GM18507 (cell line): ENCODE data around the gene LNP1.
"Not testable (repeated sequence)": the region's sequence is repeated elsewhere in the genome, so short reads cannot be mapped to it uniquely, and the experiment has no call there.

ENCODE experiments used
- DNase-seq: peaks from one replicate; pipeline ENCODE4 v3.0.0; 2011; ENCODE audit warnings: low read depth; ENCODE audit not compliant: insufficient read length; ENCODE audit errors: extremely low spot score
- FAIRE-seq: peaks from 2 replicates; lab custom pipeline; 2011; peaks lifted over from hg19 to GRCh38; lab: Jason Lieb, UNC

Gene LNP1

GRCh38 chr3:100425316-100425715, 24.0 kb downstream of the LNP1 start:
- DNase-seq: no peak
- FAIRE-seq: no peak

GRCh38 chr3:100426067-100426682, 24.8 kb downstream of the LNP1 start:
- no peak for FAIRE-seq

DNA sequence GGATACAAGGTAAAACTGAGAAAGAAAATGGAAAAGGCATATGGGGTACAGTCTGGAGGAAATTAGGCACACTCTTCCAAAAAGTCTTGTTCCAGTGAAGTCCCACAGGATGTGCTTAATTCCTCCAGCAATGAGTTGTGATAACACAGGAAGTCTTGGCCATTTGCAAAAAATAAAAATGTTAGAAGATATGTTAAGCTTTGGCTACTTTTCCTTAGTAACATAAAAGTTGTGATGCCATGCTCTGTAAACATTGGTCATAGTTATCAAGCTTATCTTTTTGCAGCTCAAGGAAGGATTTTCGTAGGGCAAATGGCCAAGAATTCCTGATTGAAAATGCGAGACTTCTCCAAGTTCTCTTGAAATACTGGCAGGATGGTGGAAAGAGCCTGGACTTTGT, 26.4 kb downstream of the LNP1 start:
- FAIRE-seq: no peak
- no peak for DNase-seq

More at GRCh38 chr3:100426067-100426682, 24.8 kb downstream of the LNP1 start:
- no peak for DNase-seq

DNA sequence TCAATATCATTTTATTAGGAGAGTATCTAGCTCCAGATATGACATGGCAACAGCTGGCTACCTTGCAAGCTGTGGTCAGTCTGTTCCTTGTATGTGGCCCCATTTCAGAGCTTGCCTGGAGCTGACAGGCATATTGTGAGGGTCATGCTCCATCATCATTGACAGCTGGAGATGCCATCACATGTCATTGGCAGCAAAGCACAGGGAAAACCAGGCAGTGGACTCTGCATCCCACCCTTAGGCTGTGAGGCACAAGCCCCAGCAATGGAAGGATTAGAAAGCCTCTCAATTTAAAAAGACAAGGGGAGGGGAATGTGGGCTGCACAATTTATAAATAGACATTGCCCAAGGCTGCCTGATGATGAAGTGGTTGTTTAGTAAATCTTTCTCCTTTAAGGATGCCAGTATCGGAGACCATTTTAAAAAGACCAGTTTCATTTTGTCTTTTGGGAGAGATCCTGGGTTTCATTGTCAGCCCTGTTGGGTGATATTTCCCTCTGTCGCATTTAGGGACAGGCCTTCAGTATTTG, 27.9 kb downstream of the LNP1 start:
- DNase-seq: no peak
- no peak for FAIRE-seq

DNA sequence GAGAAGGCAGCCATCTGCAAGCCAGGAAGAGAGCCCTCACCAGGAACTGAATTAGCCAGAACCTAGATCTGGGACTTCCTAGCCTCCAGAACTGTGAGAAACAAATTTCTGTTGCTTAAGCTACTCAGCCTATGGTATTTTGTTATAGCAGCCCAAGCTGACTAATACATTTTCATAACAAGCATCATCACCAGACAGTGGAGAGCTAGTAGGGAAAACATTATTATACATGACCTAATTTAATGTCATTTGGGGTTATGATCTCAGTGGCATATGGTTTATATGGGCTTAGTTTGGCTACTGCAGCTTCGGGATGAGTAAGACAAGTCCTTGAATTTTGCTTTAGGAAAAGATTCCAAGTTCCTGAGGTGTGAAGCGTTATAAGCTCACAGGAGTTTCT, 35.6 kb downstream of the LNP1 start:
- no peak for DNase-seq
- FAIRE-seq: no peak

GRCh38 chr3:100437721-100438622, 36.6 kb downstream of the LNP1 start:
- FAIRE-seq (no peak), DNase-seq (no peak)

- no peak for DNase-seq
- no peak for FAIRE-seq
These were observed 37.3 kb downstream of the LNP1 start for GRCh38 chr3:100438623-100438974.

DNA sequence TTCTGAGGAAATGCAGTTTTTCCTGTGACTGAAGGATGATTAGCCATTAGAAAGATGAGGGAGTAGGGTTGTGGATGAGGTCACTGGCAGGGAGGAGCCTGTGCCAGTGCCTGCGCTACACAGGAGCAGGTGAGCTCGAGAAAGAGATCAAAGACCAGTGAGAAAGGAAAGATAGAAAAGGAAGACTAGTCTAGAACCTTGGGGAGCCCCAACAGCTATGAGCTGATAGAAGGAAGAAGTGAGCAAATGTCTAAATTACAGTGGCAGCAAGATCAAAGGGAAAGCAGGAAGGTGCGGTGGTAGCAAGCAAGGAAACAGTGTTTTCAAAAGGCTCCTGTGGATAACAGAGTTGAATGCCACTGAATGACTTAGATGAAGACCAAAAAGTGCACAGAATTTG, 39.6 kb downstream of the LNP1 start:
- no peak for FAIRE-seq
- no peak for DNase-seq

DNA sequence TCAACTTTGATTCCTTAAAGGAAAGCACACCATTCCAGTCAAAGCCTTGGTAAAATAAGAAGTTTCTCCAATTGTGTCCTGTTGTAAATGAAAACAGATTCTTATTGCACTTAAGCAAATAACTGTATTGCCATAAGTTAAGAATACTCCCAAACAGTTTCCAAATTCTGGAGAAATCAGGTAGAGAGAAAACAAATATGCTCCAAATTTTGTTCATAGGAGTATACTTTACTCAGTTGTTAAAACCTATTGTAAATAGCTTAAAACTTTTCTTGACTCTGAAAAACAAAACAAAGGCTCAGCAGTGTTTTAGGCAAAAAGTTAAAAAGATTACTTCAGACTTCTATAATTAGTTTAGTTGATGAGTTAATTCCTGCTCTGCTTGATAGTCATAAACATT, 42.4 kb downstream of the LNP1 start:
- FAIRE-seq (no peak), DNase-seq (no peak)

DNA sequence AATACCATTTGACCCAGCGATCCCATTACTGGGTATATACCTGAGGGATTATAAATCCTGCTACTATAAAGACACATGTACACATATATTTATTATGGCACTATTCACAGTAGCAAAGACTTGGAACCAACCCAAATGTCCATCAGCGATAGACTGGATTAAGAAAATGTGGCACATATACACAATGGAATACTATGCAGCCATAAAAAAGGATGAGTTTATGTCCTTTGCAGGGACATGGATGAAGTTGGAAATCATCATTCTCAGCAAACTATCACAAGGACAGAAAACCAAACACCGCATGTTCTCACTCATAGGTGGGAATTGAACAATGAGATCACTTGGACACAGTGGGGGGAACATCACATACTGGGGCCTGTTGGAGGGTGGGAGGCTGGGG, 45.7 kb downstream of the LNP1 start:
- FAIRE-seq: not testable (repeated sequence)

GRCh38 chr3:100448079-100448478, 46.7 kb downstream of the LNP1 start:
- DNase-seq: no peak
- FAIRE-seq: no peak

More for the DNA sequence above, 45.7 kb downstream of the LNP1 start:
- DNase-seq: not testable (repeated sequence)

DNA sequence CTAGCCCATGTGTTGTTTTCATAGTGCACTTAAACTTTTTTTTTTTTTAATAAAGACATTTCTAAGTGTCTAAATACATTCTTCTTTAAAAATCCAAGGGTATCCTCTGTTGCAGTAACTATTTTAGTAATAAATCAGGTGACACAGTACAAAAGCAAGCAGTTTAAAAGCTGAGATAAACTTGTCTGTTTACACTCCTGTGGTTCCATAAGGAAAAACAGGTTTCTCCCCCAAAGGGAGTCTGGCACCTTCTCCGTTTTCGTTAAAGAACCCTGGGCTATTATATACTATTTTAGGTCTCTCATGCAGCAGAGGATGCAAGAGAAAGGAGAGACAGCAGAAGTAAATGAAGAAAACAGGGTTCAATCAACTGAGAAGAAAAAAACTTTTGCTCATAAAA, 47.9 kb downstream of the LNP1 start:
- DNase-seq (no peak), FAIRE-seq (no peak)

GRCh38 chr3:100454677-100455076, 53.3 kb downstream of the LNP1 start:
- no peak for DNase-seq
- FAIRE-seq: no peak

DNA sequence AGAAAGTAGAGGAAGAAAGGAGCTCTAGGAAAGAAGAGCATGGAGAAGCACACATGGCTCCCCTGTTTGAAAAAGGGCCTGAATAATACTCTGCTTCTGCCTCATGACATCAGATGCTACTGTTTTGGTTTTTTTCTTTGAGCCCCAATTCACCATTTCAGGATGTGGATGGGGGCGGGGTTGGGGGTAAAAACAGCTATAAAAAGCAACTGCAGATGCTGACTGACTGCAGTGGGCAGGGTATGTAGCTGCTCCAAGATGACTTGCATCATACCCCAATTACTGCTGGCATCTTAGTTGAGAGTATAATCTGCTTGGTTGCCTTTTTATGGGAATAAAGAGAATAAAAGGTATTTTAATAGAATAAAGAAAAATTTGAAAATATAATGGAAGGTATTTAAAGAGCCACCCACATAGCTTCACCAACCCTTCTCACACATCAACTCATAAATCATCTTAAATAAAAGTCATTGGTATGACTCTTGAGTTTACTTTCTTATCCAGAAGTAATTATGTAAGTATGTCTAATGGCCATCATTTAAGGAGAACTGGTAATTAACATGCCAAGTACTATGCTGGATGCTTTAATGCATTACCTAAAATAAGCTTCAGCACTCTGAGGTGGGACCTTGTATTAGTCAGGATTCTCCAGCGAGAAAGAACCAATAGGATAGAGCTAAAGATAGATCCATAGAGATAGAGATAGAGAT, 54.7 kb downstream of the LNP1 start:
- no peak for FAIRE-seq
- no peak for DNase-seq

DNA sequence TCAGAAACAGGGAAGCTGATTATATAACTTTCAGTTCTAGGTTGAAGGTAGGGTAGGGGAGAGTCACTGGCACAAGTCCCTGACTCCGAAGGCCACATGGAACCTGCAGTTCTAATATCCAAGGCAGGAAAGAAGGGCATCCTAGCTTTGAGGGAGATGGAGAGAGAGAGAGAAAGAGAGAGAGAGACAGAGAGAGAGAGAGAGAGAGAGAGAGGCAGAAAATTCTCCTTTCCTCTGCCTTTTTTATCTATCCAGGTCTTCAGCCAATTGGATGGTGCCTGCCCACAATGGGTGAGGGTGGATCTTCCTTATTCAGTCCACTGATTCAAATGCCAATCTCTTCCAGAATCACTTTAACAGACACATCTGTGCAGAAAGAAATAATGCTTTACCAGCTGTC, 55.4 kb downstream of the LNP1 start:
- DNase-seq (no peak), FAIRE-seq (no peak)

DNA sequence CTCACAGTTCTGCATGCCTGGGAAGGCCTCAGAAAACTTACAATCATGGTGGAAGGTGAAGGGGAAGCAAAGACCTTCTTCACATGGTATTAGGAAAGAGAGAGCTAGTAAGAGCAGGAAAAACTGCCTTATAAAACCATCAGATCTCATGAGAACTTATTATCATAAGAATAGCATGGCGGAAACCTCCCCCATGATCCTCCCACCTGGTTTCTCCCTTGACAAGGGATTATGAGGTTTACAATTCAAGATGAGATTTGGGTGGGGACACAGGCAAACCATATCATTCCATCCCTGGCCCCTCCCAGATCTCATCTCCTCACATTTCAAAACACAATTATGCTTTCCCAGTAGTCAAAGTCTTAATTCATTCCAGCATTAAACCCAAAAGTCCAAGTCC, 56.5 kb downstream of the LNP1 start:
- DNase-seq: no peak
- no peak for FAIRE-seq

- no peak for DNase-seq
- FAIRE-seq: no peak
These were observed 57.5 kb downstream of the LNP1 start for GRCh38 chr3:100458814-100459213.

DNA sequence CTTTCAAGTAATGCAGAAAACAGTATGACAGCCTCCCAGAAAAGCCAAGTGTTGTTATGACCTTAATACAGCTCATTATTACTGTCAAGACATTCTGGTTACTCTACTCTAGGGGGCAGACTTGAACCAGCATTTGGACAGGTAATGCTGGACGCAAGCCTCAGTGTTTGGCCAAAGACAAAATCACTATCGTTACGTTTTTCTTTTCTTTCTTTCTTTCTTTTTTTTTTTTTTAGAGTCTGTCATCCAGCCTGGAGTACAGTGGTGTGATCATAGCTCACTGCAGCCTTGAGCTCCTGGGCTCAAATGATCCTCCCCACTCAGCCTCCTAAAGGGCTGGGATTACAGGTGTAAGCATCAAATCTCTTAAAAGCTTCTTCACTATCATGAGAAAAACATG, 61.7 kb downstream of the LNP1 start:
- DNase-seq (no peak), FAIRE-seq (peak; percentile 71)

- DNase-seq (no peak), FAIRE-seq (no peak)
These were observed 62.4 kb downstream of the LNP1 start for GRCh38 chr3:100463646-100464155.
